Measurements from ENCODE around the gene CREB3L1.
"Not testable (repeated sequence)": the region's sequence is repeated elsewhere in the genome, so short reads cannot be mapped to it uniquely, and the experiment has no call there.

Gene CREB3L1

DNA sequence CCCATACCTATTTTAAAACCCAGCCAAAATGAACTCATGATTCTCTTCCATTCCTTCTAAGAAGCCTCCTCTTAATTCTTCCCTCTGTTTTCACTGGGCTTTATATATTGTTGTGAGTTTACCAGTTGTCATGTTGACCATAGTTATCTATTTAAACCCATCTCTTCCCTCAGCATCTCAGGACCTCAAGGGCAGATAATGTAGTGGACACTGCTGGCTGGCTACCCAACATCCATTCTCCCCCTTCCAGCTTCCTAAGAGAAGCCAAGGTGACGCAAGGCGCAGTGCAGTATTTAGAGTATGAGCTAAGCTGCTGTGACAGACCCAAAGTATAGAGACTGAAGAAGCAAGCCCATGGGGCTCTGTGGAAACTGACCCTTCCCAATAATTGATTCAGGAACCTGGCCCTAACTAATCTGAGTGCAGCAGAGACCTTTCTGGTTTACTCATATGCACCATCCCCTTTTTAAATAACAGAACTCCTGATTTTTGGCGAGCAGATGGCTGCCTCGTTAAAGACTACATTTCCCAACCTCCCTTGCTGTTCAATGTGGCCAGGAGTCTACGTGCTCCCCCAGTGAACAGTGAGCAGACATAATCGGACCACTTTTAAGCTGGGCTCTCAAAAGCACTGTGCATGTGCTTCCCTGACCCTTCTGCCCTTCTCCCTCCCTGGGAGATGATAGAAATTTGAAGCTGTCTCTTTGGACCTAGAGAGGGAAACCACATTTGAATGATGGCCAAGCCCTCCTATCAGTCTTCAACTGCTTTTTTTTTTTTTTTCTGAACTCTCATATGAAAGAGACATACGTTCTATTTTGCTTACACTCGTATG, 28.1 kb upstream of the CREB3L1 start:
- no peak for DNase-seq

GRCh38 chr11:46249938-46250744, 27.3 kb upstream of the CREB3L1 start:
- DNase-seq: no peak

DNA sequence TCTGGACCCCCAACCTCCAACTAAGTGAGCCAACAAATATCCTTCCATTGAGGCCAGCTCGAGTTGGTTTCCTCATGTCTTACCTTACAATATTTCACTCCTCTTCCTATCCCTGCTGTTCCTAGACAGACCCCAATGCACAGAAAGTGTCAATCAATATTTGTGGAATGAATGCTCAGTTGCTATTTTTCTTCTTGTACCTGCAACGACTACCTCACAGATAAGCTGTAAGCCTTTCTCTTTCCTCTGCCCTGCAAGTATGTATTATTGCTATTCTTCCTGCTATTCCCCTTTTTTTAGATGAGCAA, 26.8 kb upstream of the CREB3L1 start:
- no peak for DNase-seq

- DNase-seq: no peak
Measured at GRCh38 chr11:46251954-46252353, 25.5 kb upstream of the CREB3L1 start.

GRCh38 chr11:46252373-46252914, 25.0 kb upstream of the CREB3L1 start:
- peak; percentile 14 for DNase-seq

DNA sequence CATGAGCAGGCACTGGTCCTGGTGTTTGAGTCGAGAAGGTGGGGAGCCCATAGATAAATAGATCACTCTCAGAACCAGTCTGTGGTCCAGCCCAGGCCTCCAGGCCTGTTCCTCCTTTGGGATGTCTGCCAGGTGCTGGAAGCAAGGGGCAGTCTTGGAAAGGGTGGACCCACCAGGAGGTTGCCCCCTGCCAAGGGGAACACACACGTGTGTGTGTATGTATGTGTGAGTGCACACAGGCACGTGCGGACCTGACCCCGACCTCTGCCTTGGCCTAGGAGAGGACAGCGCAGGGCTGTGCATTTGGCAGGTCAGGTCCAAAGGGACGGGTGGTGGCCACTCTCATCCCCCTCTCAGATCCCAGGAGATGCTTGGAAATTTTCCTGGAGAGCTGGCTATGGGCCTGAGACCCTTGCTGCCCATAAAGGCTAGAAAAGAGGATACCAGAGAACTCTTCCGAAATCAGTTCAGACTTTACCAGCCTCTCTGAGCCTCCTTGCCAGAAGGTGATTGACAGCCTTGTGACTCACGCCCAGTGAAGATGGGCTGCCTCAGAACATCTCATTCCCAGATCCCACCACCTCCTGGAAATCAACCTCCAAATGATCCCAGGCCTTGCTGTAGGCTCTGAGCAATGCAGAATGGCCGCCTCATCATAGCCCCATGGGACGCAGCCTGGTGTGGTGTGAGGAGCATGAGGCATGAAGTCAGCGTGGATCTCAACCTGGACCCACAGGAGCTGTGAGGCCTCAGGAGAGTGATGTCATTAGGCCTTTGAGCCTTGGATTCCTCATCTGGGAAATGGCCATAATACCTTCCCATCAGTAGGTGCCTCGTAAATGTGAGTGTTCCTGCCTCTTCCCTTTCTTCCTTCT, 24.0 kb upstream of the CREB3L1 start:
- no peak for DNase-seq

- no peak for DNase-seq
Measured at GRCh38 chr11:46254133-46254491, 23.4 kb upstream of the CREB3L1 start.

- no peak for DNase-seq
Measured at GRCh38 chr11:46256540-46257001, 20.9 kb upstream of the CREB3L1 start.

DNA sequence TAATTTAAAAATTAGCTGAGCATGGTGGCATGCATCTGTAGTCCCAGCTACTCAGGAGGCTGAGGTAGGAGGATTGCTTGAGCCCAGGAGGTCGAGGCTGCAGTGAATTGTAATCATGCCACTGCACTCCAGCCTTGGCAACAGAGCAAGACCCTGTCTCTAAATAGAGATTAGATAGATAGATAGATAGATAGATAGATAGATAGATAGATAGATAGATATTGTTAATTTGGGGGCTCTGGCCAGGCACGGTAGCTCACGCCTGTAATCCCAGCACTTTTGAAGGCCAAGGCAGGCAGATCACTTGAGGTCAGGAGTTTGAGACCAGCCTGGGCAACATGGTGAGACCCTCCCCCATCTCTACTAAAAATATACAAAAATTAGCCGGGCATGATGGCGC, 18.1 kb upstream of the CREB3L1 start:
- DNase-seq: not testable (repeated sequence)

DNA sequence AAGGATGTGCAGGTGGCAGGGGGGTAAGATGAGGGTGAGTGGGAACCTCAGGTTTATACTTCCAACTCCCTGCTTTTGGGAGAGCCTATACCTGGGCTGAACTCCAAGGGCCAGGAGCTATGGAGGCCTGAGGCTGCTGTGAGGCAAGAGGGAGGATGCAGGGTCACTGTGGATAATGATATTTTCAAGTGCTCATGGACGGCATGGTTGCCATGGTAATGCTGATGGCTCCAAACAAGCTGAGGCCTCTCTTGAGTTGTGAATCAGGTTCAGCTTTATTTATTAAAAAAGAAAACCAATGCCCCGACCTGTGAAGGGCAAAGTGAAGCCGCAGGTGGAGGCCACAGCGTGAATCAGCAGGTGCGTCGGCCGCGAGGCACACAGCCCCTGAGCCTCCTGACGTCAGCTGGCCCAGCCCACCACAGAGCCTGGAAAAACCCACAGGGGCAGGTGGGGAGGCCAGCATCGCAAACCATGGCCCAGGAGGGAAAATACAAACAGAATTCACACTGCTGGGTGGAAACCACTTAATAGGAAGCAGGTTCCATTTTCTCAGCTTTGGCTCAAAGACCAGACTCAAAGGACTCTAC, 17.4 kb upstream of the CREB3L1 start:
- no peak for DNase-seq

GRCh38 chr11:46263120-46263519, 14.3 kb upstream of the CREB3L1 start:
- DNase-seq: no peak

GRCh38 chr11:46264030-46264429, 13.4 kb upstream of the CREB3L1 start:
- DNase-seq: no peak

DNA sequence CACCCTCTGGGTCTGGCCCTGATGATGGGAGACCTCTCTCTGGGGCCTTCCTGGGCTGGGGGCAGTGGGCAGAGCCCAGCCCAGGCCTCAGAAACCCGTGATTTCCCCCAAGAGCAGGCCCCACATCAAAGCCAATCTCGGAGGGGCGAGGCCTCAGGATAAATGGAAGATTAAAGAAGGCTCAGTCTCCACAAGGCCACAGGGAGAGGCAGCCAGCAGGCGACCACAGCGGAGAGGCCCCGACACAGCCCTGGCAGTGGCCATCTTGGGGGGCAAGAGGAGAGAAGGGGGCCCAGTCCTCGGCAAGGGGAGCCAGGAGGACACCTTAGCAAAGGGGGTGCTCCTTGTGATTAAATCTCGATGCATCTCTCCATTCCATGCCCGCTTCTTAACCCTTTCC, 12.5 kb upstream of the CREB3L1 start:
- no peak for DNase-seq

DNA sequence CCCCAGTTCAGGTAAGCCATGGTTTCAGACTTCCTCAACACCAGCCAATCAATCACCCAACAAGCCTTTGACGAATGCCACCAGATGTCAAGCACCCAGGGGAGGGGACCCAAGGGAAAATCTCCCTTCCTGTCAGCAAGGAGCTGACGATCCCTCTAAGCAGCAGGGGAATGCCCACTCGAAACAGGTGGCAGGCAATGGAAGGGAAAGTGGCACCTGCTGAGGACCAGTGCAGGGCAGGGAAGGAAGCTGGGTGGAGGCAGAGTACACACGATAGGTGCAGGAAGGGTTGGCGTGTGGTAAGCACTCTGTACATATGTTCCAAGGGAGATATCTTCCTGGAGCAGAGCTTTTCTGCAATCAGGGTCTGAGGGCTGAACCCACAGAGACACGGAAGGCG, 11.7 kb upstream of the CREB3L1 start:
- DNase-seq: no peak

DNA sequence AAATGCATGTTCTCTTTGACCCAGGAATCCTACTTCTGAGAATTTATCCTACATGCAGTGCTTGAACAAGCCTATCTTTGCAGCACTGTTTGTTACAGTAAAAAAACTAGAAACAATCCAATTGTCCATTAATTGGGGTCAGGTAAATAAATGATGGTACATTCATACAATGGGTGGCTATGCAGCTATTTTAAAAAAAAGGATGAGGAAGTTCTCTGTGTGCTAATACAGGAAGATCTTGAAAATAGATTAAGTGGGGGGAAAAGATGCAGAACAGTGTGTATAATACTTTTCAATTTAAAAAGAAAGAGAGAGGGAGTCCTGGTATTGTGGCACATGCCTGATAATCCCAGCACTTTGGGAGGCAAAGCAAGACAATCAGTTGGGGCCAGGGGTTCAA, 9.5 kb upstream of the CREB3L1 start:
- no peak for DNase-seq

DNA sequence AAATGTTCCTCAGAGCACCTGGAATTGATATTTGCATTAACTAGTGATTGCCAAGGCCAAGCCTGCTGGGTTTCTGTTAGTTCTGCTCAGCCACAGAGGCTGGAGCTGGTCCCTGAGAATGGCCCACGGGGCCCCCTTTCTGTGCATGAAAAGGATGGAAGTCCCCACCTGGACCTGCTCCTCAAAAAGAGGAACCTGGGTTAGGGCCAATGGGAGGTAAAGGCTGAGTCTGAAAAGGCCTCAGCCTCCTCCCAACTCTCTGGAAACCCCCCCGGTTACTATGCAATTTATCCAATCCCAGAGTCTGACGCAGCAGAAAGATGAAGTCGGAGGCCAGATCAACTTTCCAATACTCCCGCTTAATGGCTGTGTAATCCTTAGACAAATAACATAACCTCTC, 6.8 kb upstream of the CREB3L1 start:
- no peak for DNase-seq

DNA sequence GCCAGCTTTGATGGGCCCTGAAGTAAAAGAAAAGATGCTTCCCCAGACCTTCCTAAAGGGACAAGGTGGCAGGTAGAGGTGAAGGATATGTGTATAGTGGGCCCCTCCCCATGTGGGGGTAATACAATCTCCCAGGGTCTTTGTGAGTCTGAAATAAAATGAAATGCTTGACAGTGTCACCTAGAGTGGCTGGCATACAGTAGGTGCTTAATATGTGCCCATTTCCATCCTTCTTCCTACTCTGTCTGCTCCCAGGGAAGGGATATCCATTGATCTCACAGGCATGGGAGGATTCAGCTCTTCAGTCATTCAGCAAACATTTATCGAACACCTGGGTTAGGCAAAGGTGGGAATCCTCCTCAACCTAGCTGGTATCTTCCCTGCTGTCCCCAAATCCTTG, 6.1 kb upstream of the CREB3L1 start:
- no peak for DNase-seq

- no peak for DNase-seq
Measured at GRCh38 chr11:46271875-46272815, 5.3 kb upstream of the CREB3L1 start.

DNA sequence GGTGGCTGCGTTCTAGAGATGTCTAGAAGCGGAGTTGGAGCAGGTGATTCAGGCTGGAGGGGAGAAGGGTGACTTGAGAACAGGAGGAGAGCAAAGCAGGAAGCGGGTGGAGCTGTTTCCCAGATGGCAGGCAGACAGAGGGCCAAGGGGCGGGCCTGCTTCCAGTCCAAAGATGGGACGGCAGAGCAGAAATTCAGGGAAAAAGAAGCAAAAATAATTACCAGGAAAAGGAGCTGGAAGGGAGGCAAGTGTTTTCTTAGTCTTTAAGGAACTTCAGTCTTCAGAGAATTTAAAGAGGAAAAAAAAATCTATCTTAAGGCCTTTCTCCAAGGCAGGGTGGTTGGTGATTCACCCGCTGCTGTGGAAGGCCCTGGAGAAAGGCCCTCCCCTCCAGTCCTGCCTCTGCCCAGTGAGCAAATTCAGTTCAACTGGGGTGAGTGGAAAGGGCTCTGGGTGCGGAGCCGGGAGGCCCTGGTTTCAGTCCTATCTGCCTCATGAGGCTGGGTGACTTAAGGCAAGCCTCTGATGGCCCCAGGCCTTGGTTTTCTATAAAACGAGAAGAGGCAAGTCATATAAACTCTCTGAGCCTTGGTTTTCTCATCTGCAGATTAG, 4.5 kb upstream of the CREB3L1 start:
- no peak for DNase-seq

DNA sequence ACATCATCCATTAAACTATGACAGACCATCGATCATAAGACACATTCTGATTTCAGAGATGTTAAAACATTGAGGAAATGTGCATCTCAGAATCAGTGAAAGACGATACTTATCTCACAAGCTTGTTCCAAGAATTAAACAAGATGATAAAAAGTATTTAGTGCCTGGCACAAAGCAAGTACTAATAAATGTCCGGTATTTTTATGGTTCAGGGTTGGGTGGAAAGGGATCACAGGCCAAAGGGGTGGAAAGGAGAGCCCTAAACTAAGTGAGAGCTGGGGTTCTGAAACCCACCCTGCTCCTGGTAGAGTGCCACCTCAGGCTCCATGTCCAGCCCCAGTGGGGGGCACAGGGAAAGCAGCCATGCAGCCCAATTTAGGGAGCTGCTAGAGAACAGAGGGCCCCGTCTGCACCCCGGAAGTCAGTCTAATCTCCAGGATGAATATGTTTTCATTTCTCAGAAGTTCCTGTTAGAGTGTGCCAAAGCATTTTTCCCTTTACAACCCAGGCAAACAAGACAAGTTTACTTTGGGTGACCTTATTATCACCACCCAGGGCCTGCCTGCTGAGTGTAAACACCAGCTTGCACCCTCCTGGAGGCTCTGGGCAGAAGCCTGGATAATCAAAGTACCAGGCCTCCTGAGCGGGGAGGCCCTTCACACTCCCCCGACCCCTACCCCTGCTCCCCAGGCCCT, 3.8 kb upstream of the CREB3L1 start:
- no peak for DNase-seq

Measured in NCI-H1436 (cell line).